Heart left ventricle (tissue), 16 donors: ENCODE data around the gene CDC42EP5. TPM values are rescaled to one million over a fixed set of nuclear protein-coding genes. Genes with fewer than 3 reads are reported as not detected.

Source experiments
- ATAC-seq, 4 donors: fragments of 200-7000 bp; cut with Tn5 transposase; one replicate each; pipeline ENCODE4 v1.9.1; 2020 to 2022; ENCODE audit warnings: moderate library complexity in 4 of 4, mild to moderate bottlenecking in 3 of 4, moderate number of reproducible peaks in 1 of 4
- DNase-seq, 5 donors: peaks; one replicate each; pipeline ENCODE4 v3.0.0-alpha.2; 2020
- H3K27ac ChIP-seq, 12 donors: fragments of 200-600 bp; sonication (generic) in 4 of 12; one replicate each; pipeline versions ENCODE4 v1.5.0 to v1.8.0; 2016 to 2022; ENCODE audit warnings: mild to moderate bottlenecking in 2 of 12
- H3K27me3 ChIP-seq, 9 donors: fragments of 200-600 bp; sonication (generic) in 2 of 9; one replicate each; pipeline versions ENCODE4 v1.5.1 to v1.8.0; 2016 to 2022; ENCODE audit warnings: mild to moderate bottlenecking in 3 of 9
- H3K36me3 ChIP-seq, 9 donors: fragments of 200-600 bp; sonication (generic) in 2 of 9; one replicate each; pipeline versions ENCODE4 v1.5.0 to v1.8.0; 2018 to 2022; ENCODE audit warnings: mild to moderate bottlenecking in 2 of 9
- H3K4me1 ChIP-seq, 12 donors: fragments of 200-600 bp; sonication (generic) in 4 of 12; one replicate each; pipeline versions ENCODE4 v1.5.0 to v1.8.0; 2016 to 2022; ENCODE audit warnings: mild to moderate bottlenecking in 3 of 12
- H3K4me3 ChIP-seq, 12 donors: fragments of 200-600 bp; sonication (generic) in 4 of 12; one replicate each; pipeline versions ENCODE4 v1.5.0 to v1.8.0; 2017 to 2022; ENCODE audit warnings: mild to moderate bottlenecking in 9 of 12, moderate library complexity in 4 of 12
- H3K9me3 ChIP-seq, 12 donors: fragments of 200-600 bp; sonication (generic) in 4 of 12; one replicate each; pipeline versions ENCODE4 v1.5.0 to v1.8.0; 2016 to 2022; ENCODE audit warnings: mild to moderate bottlenecking in 1 of 12
- POLR2A ChIP-seq, 2 donors: fragments of 450-650 bp; IDR thresholded peaks; one replicate each; pipeline ENCODE4 v1.6.1; 2017; ENCODE audit warnings: antibody characterized with exemption in 2 of 2, mild to moderate bottlenecking in 2 of 2, moderate library complexity in 2 of 2
- WGBS, 4 donors: extraction: QIAGEN DNeasy Blood & Tissue Kit in 2 of 4; methylation state at CpG; one replicate each; pipeline versions ENCODE4 v1.1.5 to v1.1.7; 2013 to 2018; 5-methylcytosine and 5-hydroxymethylcytosine counted together
- intact Hi-C, 10 donors: fragments of 100-400 bp; cut with DNase I; formaldehyde crosslinking; loops; one replicate each; pipeline versions ENCODE4 v1.11.1 to v1.14.2; 2022
- polyA plus RNA-seq, 2 donors: library from polyadenylated mRNA; stranded (reverse); fragments of 200-250 nt; gene quantifications; one replicate each; pipeline ENCODE4 v1.2.3, GENCODE V29; 2013
- total RNA-seq, 9 donors: library from RNA; depleted of rRNA in 2 of 9; stranded (reverse); fragments of >200 nt in 2 of 9; fragmentation: NEBNext Ultra II Directional in 3 of 9; extraction: Animal tissue kit (Norgen Biotek cat#: 25700) in 3 of 9; gene quantifications; one replicate each; pipeline versions ENCODE4 v1.1.0 to v1.2.4, GENCODE V29; 2016 to 2023
- TF ChIP-seq, protein P1 (sequence below), 12 donors: fragments of 200-600 bp; sonication (generic) in 4 of 12; IDR thresholded peaks; one replicate each; pipeline versions ENCODE4 v1.5.0 to v1.8.0; 2018 to 2022; ENCODE audit warnings: antibody characterized with exemption in 12 of 12, mild to moderate bottlenecking in 5 of 12
- donor health status: ischemic (EF 13 %, LVEDD 7.1; RV severe dilation, severe dysfunction).
- donor health status: healthy with polysubstance abuse.
- donor health status: DM: no; HTN: yes; CAD: no.
- donor health status: DM: no; HTN: no; CAD: no.
- donor health status: ischemic (EF 25% LVEDD 6.9; RV normal size, moderate dysfunction).
- donor health status: ischemic (EF 25% LVEDD 5.7; RV mildly dilated, moderate dysfunction).
- donor health status: healthy.
- donor health status: DM: yes; HTN: yes; CAD: no.
- donor health status: ischemic (EF 35%, LVEDD 5.7; RV mildly dilated, moderate dysfunction).
- donor health status: nonischemic (EF 11% LVEDD 7.7; RV severe dilation, severe dysfunction).
- donor health status: DM: yes; HTN: yes; CAD: no.
- donor health status: PGD.
- donor health status: ischemic (EF 29% LVEDD 5.4; RV normal size, mild dysfunction).
- donor health status: nonischemic (EF 23%, LVEDD 6.1; RV moderate dilation, normal function).

Gene CDC42EP5
- total and polyA plus RNA-seq, 11 donors = 5.6 to 16.3 (median 9.7) TPM

DNA sequence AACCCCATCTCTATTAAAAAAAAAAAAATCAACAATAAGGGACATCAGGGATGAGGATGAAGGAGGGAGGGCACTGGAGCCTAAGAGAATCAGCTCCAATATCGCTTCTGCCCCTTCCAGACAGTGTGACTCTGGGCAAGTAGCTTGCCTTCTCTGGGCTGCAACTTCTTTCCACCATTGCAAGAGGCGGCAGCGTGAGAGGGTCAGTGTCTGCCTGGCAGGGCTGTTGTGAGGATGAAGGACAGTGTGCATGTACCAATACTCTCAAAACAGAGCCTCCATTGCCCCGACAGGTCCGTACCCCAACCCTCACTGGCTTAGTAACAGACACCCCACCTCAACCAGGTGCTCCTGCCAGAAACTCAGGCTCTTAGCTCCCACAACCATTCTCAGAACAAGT is 39.4 kb downstream of the CDC42EP5 start:
- no peak overlapping the region for H3K4me3 ChIP-seq
- TF ChIP-seq, protein P1, sequence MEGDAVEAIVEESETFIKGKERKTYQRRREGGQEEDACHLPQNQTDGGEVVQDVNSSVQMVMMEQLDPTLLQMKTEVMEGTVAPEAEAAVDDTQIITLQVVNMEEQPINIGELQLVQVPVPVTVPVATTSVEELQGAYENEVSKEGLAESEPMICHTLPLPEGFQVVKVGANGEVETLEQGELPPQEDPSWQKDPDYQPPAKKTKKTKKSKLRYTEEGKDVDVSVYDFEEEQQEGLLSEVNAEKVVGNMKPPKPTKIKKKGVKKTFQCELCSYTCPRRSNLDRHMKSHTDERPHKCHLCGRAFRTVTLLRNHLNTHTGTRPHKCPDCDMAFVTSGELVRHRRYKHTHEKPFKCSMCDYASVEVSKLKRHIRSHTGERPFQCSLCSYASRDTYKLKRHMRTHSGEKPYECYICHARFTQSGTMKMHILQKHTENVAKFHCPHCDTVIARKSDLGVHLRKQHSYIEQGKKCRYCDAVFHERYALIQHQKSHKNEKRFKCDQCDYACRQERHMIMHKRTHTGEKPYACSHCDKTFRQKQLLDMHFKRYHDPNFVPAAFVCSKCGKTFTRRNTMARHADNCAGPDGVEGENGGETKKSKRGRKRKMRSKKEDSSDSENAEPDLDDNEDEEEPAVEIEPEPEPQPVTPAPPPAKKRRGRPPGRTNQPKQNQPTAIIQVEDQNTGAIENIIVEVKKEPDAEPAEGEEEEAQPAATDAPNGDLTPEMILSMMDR (IDR thresholded peaks at IDR 0.05) = no peak
- TF ChIP-seq POLR2A (IDR thresholded peaks at IDR 0.05) = no peak
- intact Hi-C loops = no loop called here
- ATAC-seq (no peak), DNase-seq (no peak)
- H3K27ac ChIP-seq = no peak overlapping the region
- peaks cover 0 to 49% (median 25%) of the 10 kb centered on the region in 12 donors for H3K4me1 ChIP-seq
- peaks cover 5 to 32% (median 16%) of the 10 kb centered on the region in 9 donors for H3K27me3 ChIP-seq
- no peaks in the 10 kb centered on the region for H3K9me3 ChIP-seq
- 82 to 93% (median 92%) methylated on average over 5 of the region's 5 CpGs for WGBS, 4 donors
- H3K36me3 ChIP-seq = peaks cover 0 to 3% (median 0%) of the 10 kb centered on the region in 9 donors

DNA sequence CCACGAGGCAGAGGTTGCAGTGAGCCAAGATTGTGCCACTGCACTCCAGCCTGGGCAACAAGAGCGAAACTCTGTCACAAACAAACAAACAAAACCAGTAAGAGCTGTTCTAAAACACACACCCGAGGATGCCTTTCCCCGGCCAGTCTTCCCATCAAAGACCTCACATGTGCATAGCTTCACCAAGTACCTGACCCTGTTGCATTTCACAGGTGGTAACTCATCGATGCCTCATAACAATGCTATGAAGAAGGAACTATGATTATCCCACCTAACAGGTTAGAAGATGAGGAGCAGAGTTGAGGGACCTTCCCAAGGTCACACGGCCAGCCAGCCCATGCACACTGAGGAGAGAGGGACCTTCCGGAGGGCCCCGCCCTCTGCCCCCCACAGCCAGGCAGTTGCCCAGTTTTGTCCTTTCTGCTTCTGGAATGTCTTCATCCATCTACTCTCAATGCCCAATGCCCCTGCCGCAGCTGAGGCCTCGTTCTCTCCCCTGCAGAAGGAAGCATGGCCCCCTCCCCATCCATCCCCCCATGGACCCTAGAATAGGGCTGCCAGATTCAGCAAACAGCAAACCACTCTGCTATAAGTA is 40.9 kb downstream of the CDC42EP5 start:
- DNase-seq (no peak), ATAC-seq (no peak)
- no peak for TF ChIP-seq POLR2A (IDR thresholded peaks at IDR 0.05)
- TF ChIP-seq, protein P1 (IDR thresholded peaks at IDR 0.05) = no peak
- Histone ChIP-seq H3K4me1 (peaks cover 0 to 49% (median 25%) of the 10 kb centered on the region in 12 donors), H3K9me3 (no peaks in the 10 kb centered on the region), H3K36me3 (no peaks in the 10 kb centered on the region), H3K4me3 (no peak overlapping the region), H3K27me3 (peaks cover 5 to 39% (median 19%) of the 10 kb centered on the region in 9 donors), H3K27ac (no peak overlapping the region)
- WGBS, 4 donors = 74 to 77% (median 76%) methylated on average over 10 of the region's 10 CpGs
- intact Hi-C loops = no loop called here

DNA sequence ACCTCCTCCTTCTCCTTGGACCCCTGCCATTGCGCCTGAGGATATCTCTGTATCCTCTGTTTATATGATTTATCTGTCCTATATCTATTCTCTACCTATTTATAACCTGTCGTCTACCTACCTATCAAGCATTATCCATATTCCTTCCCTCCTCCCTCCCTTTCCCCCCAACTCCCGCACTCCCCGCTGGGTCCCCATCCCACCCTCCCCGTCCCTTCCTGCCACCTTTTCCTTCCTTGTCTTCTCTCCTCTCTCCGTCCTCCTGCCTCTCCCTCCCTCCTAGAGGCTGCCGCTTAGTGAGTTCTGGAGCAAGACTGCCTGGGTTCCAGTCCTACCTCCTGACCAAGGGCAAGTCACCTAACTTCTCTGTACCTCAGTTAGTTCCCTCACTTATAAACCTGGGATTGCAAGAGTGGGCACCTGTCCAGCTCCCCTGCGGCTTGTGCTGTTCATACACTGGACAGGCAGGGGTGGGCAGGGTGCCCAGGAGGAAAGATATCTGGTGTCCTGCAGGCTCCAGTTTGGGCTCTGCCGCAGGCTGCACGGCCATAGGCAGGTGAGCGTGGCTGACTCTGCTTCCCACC is 41.7 kb downstream of the CDC42EP5 start:
- Histone ChIP-seq H3K4me3 (peak overlapping the region in 7 of 12 donors; percentile 14 to 40 (median 33)), H3K4me1 (peaks cover 0 to 45% (median 22%) of the 10 kb centered on the region in 12 donors), H3K27ac (peak overlapping the region in 1 of 12 donors; percentile 18), H3K36me3 (no peaks in the 10 kb centered on the region), H3K27me3 (peaks cover 6 to 45% (median 19%) of the 10 kb centered on the region in 9 donors), H3K9me3 (no peaks in the 10 kb centered on the region)
- 18 to 24% (median 22%) methylated on average over 11 of the region's 11 CpGs for WGBS, 4 donors
- TF ChIP-seq, protein P1 (IDR thresholded peaks at IDR 0.05) = no peak
- no peak for TF ChIP-seq POLR2A (IDR thresholded peaks at IDR 0.05)
- intact Hi-C loops = no loop called here
- peak in 2 of 5 donors; percentile 64 to 79 for DNase-seq
- peak in 3 of 4 donors; percentile 9 to 38 (median 32) for ATAC-seq
